ENCODE data around the gene NXPE4.

DNA sequence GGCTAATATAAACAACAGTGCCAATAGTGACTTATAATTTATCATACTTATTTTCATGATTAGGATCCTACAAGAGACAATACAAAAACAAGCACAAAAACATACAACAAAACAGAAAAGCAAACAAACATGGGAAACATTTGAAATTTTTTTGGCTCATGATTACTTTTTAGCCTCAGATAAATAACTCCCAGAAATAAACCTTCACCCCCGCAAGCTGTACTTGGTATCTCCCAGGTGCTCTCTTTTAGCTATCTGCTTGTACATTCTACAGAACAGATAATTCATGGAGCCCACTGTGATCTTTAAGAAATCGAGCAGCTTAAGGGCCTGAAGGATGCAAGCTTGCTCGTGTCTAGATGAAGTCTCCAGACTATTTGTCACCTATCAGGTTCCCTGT is 883 bp downstream of the NXPE4 start:
- TF ChIP-seq, protein P1, sequence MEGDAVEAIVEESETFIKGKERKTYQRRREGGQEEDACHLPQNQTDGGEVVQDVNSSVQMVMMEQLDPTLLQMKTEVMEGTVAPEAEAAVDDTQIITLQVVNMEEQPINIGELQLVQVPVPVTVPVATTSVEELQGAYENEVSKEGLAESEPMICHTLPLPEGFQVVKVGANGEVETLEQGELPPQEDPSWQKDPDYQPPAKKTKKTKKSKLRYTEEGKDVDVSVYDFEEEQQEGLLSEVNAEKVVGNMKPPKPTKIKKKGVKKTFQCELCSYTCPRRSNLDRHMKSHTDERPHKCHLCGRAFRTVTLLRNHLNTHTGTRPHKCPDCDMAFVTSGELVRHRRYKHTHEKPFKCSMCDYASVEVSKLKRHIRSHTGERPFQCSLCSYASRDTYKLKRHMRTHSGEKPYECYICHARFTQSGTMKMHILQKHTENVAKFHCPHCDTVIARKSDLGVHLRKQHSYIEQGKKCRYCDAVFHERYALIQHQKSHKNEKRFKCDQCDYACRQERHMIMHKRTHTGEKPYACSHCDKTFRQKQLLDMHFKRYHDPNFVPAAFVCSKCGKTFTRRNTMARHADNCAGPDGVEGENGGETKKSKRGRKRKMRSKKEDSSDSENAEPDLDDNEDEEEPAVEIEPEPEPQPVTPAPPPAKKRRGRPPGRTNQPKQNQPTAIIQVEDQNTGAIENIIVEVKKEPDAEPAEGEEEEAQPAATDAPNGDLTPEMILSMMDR (conservative IDR thresholded peaks at IDR 0.05) = no peak
- TF ChIP-seq EZH2 (IDR thresholded peaks at IDR 0.05; ENCODE audit: low read depth) = no peak
